OCI-LY3 (cell line): ENCODE results near the gene HNRNPUL2.
A peak's percentile ranks its signal among the peaks of the same experiment; 100 is the strongest.
"Not testable (repeated sequence)": the region's sequence is repeated elsewhere in the genome, so short reads cannot be mapped to it uniquely, and the experiment has no call there.

Source experiments
- H2AFZ ChIP-seq: fragments of 200-600, 300-600 bp; shearing (Covaris generic); 2 replicates; pipeline ENCODE4 v1.6.0; 2014; ENCODE audit warnings: antibody characterized with exemption, low read depth, low read length
- H3K27ac ChIP-seq: fragments of 200-600, 300-600 bp; sonication (generic); 2 replicates; pipeline ENCODE4 v1.5.1; 2014; ENCODE audit warnings: mild to moderate bottlenecking, low read length, moderate library complexity, mixed read lengths
- H3K27me3 ChIP-seq: fragments of 200-600, 300-600 bp; sonication (generic); 2 replicates; pipeline ENCODE4 v1.6.1; 2014; ENCODE audit warnings: low read depth, low read length, mixed read lengths
- H3K36me3 ChIP-seq: fragments of 200-600, 300-600 bp; sonication (generic); replicated peaks from 2 replicates; pipeline ENCODE3; 2014; ENCODE audit warnings: low read depth, low read length, mixed read lengths
- H3K4me1 ChIP-seq: fragments of 300-600, 200-600 bp; sonication (generic); 2 replicates; pipeline ENCODE4 v1.6.1; 2014; ENCODE audit warnings: low read length, mixed read lengths
- H3K4me2 ChIP-seq: fragments of 200-600, 300-600 bp; sonication (generic); 2 replicates; pipeline ENCODE4 v1.6.1; 2014; ENCODE audit warnings: low read length, mixed read lengths
- H3K4me3 ChIP-seq: fragments of 300-600, 200-600 bp; sonication (generic); 2 replicates; pipeline ENCODE4 v1.5.1; 2014; ENCODE audit warnings: antibody characterized with exemption, mild to moderate bottlenecking, low read length, moderate library complexity
- H3K79me2 ChIP-seq: fragments of 300-600, 200-600 bp; shearing (Covaris generic); 2 replicates; pipeline ENCODE4 v1.6.1; 2014; ENCODE audit warnings: mild to moderate bottlenecking, low read length, mixed read lengths
- H3K9ac ChIP-seq: fragments of 300-600, 200-600 bp; shearing (Covaris generic); 2 replicates; pipeline ENCODE4 v1.6.0; 2014; ENCODE audit warnings: mild to moderate bottlenecking, low read length, moderate library complexity
- H3K9me3 ChIP-seq: fragments of 200-600, 300-600 bp; shearing (Covaris generic); 2 replicates; pipeline ENCODE4 v1.6.1; 2014; ENCODE audit warnings: low read length, mixed read lengths; ENCODE audit not compliant: insufficient read depth
- H4K20me1 ChIP-seq: fragments of 200-600, 300-600 bp; sonication (generic); 2 replicates; pipeline ENCODE4 v1.6.1; 2016; ENCODE audit warnings: low read length, mixed read lengths; ENCODE audit not compliant: insufficient read depth
- EZH2phosphoT487 ChIP-seq: fragments of 200-600 bp; shearing (Covaris generic); IDR thresholded peaks from 2 replicates; pipeline ENCODE4 v1.6.1; 2018; ENCODE audit warnings: antibody characterized with exemption, mixed run types, low read depth
- TF ChIP-seq, protein P1 (sequence below): fragments of 200-600, 300-600 bp; sonication (generic); IDR thresholded peaks from 2 replicates; pipeline ENCODE4 v1.5.1; 2014; ENCODE audit warnings: antibody characterized with exemption, low read length, low read depth

Gene HNRNPUL2

DNA sequence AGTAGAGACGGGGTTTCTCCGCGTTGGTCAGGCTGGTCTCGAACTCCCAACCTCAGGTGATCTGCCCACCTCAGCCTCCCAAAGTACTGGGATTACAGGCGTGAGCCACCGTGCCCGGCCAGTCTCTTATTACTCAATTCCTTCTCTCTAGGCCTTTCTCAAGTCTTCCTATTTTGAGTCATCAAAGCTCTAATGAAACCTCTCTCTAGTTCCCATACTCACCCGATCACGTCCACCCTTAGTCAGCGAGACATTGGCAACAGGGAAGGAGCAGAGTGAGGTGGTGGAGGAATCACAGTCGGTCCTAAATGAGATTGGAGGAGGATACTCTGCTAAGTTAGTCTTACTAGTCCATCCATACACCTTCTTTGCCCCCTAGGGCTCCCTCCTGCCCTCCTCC, 25.0 kb downstream of the HNRNPUL2 start:
- peak overlapping the region; percentile 19; the same call in 1 of the 2 replicates for H3K27ac ChIP-seq
- no peak overlapping the region for H3K9ac ChIP-seq
- TF ChIP-seq, protein P1, sequence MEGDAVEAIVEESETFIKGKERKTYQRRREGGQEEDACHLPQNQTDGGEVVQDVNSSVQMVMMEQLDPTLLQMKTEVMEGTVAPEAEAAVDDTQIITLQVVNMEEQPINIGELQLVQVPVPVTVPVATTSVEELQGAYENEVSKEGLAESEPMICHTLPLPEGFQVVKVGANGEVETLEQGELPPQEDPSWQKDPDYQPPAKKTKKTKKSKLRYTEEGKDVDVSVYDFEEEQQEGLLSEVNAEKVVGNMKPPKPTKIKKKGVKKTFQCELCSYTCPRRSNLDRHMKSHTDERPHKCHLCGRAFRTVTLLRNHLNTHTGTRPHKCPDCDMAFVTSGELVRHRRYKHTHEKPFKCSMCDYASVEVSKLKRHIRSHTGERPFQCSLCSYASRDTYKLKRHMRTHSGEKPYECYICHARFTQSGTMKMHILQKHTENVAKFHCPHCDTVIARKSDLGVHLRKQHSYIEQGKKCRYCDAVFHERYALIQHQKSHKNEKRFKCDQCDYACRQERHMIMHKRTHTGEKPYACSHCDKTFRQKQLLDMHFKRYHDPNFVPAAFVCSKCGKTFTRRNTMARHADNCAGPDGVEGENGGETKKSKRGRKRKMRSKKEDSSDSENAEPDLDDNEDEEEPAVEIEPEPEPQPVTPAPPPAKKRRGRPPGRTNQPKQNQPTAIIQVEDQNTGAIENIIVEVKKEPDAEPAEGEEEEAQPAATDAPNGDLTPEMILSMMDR, result no peak
- TF ChIP-seq EZH2phosphoT487, result no peak
- H4K20me1 ChIP-seq, result no peaks in the 10 kb centered on the region
- H3K79me2 ChIP-seq, result peaks cover 10% of the 10 kb centered on the region
- peaks cover 21% of the 10 kb centered on the region for H3K4me1 ChIP-seq
- H3K9me3 ChIP-seq, result no peaks in the 10 kb centered on the region
- no peak overlapping the region for H3K4me3 ChIP-seq
- H3K36me3 ChIP-seq, result peaks cover 36% of the 10 kb centered on the region
- H3K27me3 ChIP-seq, result no peaks in the 10 kb centered on the region
- peak overlapping the region; percentile 20; the same call in 1 of the 2 replicates for H3K4me2 ChIP-seq
- no peak overlapping the region for H2AFZ ChIP-seq

DNA sequence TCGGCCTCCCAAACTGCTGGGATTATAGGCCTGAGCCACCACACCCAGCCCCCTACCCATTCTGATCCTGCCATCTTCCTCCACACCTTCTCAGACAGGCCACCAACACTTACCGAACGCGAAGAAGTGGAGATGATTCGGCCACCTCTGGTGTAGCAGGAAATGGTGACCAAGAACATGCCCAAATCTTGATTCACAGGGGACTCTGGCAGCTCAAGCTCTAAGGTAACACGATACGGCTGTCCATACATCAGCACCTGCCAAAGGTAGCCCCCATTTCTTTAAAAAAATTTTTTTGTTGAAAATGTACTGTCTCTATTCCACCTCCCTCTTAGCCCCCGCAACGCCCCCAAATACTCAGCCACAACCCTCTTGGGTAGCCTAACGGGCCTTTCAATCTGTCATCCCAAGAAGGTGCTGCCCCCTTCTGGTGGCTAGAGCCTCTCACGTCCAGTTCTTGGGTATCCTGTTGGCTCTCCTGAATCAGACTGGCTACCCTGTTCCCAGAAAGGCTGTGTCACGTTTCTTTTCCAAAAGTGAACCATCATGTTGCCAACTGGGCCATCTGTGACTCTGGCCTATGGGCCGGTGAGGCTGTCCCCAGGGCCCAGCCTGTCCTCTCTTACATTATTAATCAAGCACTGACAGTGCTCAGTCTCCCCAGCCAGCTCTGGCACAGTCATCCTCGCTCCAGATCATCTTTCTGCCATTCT, 32.6 kb downstream of the HNRNPUL2 start:
- no peak for TF ChIP-seq EZH2phosphoT487
- TF ChIP-seq, protein P1, result peak; percentile 97
- Histone ChIP-seq H3K4me3 (no peak overlapping the region), H3K9ac (no peak overlapping the region), H3K27me3 (no peaks in the 10 kb centered on the region), H3K4me2 (no peak overlapping the region), H3K27ac (no peak overlapping the region), H2AFZ (no peak overlapping the region), H3K79me2 (no peaks in the 10 kb centered on the region), H3K4me1 (no peaks in the 10 kb centered on the region), H3K9me3 (no peaks in the 10 kb centered on the region), H3K36me3 (peaks cover 27% of the 10 kb centered on the region), H4K20me1 (no peaks in the 10 kb centered on the region)

DNA sequence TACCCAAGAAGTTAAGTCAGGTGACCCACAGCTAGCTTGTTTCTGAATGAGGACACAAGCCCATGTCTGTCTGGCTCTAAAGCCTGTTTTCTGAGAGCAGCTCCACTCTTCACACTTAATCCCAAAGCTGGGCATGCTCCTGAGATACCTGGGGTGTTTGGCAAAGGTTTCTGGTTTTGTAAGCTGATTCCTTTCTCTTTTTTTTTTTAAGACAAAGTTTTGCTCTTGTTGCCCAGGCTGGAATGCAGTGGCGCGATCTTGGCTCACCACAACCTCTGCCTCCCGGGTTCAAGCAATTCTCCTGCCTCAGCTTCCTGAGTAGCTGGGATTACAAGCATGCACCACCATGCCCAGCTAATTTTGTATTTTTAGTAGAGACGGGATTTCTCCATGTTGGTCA, 33.6 kb downstream of the HNRNPUL2 start:
- not testable (repeated sequence) for H3K27me3 ChIP-seq, H3K4me3 ChIP-seq, H3K79me2 ChIP-seq, H4K20me1 ChIP-seq, H3K27ac ChIP-seq, H2AFZ ChIP-seq, H3K9ac ChIP-seq, H3K4me2 ChIP-seq, H3K4me1 ChIP-seq, H3K9me3 ChIP-seq
- H3K36me3 ChIP-seq, result peaks cover 27% of the 10 kb centered on the region

DNA sequence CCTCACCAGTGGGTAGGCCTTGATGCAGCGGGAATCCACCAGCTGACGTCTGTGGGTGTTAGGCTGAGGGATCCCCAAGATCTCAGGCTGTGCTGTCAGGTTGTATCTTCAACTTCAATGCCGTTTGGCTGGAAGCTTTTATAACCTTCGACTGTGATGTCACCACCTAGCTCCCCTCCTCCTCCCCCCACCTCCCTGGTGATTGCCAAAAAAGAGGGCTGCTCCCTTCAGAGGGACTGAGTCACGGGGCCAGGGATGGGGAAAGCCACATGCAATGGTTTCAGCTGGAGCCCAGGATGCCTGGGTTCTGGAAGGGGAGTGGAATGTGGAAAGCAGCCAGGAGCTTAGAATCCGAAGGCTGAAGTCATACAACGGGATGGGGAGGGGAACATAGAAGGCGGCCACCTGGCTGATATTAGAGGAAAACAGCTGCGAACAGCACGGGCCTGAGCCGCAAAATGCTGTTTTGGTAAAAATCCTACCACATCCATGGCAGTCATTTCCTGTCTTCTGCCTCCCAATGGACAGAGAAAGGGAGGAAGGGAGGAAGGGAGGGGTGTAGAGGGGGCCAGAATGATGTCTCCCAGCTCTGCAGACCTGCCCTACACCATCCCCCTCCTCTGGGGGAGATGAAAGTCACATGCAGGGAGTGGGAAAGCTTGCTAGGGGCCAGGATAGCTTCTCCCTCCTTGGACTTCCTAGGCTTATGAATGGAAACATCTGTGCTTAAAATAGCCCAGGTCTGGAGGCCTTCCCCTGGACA, 37.7 kb downstream of the HNRNPUL2 start, which contains the start of gene LRRN4CL:
TSS of gene LRRN4CL (minus strand) at position 110 of the 763 bp plus-strand sequence. CDS start 1,022 bp downstream, outside the sequence.
- Histone ChIP-seq H3K4me2 (no peak within 1 kb of the TSS), H4K20me1 (no peaks in the 10 kb centered on the region), H3K4me3 (no peak within 1 kb of the TSS), H3K9me3 (no peaks in the 10 kb centered on the region), H3K27ac (no peak within 1 kb of the TSS), H3K9ac (no peak within 1 kb of the TSS), H3K79me2 (no peaks in the 10 kb centered on the region), H3K4me1 (no peaks in the 10 kb centered on the region), H3K27me3 (no peaks in the 10 kb centered on the region), H2AFZ (no peak within 1 kb of the TSS), H3K36me3 (peaks cover 25% of the 10 kb centered on the region)
- TF ChIP-seq EZH2phosphoT487, result no peak
- TF ChIP-seq, protein P1, result no peak
